HepG2 (cell line): ENCODE results near the gene RIN3. TPM values are rescaled to one million over a fixed set of nuclear protein-coding genes. Genes with fewer than 3 reads are reported as not detected.

Experiments used
- ATAC-seq: fragments of 200-7000 bp; cut with Tn5 transposase; 3 replicates; pipeline ENCODE4 v1.9.1; 2020; ENCODE audit warnings: mild to moderate bottlenecking, moderate library complexity
- BruUV-seq: library from RNA; stranded (reverse); fragments of 400-500 nt; replicated peaks from 2 replicates; lab custom pipeline; 2021; lab: Mats Ljungman, UMichigan
- CTCF ChIA-PET: fragments of 300-600 bp; formaldehyde crosslinking; extraction: SDS; loops from one replicate; lab custom pipeline; 2021; ENCODE audit warnings: low total read pairs, inconsistent platforms, low intra/inter-chr PET ratio; lab: Yijun Ruan, JAX
- POLR2A ChIA-PET: fragments of 350-600 bp; sonication (Branson Sonifier 250); formaldehyde crosslinking; loops from one replicate; lab custom pipeline; 2020; ENCODE audit warnings: antibody characterized with exemption, inconsistent platforms; lab: Yijun Ruan, JAX
- DNase-seq: peaks from one replicate; pipeline ENCODE4 v3.0.0-alpha.2; 2015; ENCODE audit warnings: low spot score
- FAIRE-seq: peaks from 3 replicates; lab custom pipeline; 2011; peaks lifted over from hg19 to GRCh38; lab: Jason Lieb, UNC
- H2AFZ ChIP-seq: one replicate; pipeline ENCODE4 v1.6.1; 2011; ENCODE audit warnings: low read length, inconsistent platforms
- H3K27ac ChIP-seq: fragments of 300-600 bp; 3 replicates; pipeline ENCODE4 v1.8.0; 2011; ENCODE audit warnings: mixed run types, mild to moderate bottlenecking, mixed read lengths, low read length, inconsistent platforms; ENCODE audit not compliant: insufficient read depth; ENCODE audit errors: extremely low read length
- H3K27me3 ChIP-seq, 2 experiments: fragments of 200-600 bp in 1 of 2; 2 replicates in 1 of 2; 3 replicates in 1 of 2; pipeline versions ENCODE4 v1.6.0 to v1.8.0; 2011; ENCODE audit warnings: low read length in 2 of 2, mild to moderate bottlenecking in 2 of 2, moderate library complexity in 2 of 2, inconsistent platforms in 1 of 2; ENCODE audit not compliant: insufficient read depth in 2 of 2, control insufficient read depth in 1 of 2
- H3K36me3 ChIP-seq, 2 experiments: fragments of 200-600 bp in 1 of 2; replicated peaks in 1 of 2; 2 replicates in 1 of 2; 3 replicates in 1 of 2; pipeline versions ENCODE4 v1.5.1 to v1.8.0; 2011; ENCODE audit warnings: low read length in 2 of 2, inconsistent platforms in 1 of 2; ENCODE audit not compliant: insufficient read depth in 2 of 2, control insufficient read depth in 1 of 2
- H3K4me1 ChIP-seq: 2 replicates; pipeline ENCODE4 v1.5.1; 2012; ENCODE audit warnings: low read length, inconsistent platforms; ENCODE audit not compliant: insufficient read depth
- H3K4me2 ChIP-seq: 2 replicates; pipeline ENCODE4 v1.6.0; 2011; ENCODE audit warnings: low read depth, low read length, inconsistent platforms
- H3K4me3 ChIP-seq, 3 experiments: fragments of 200-600 bp in 1 of 3; sonication (generic), shearing (Covaris generic) in 1 of 3; replicated peaks in 1 of 3; 2 replicates each; pipeline ENCODE4 v1.5.1; 2011 to 2016; ENCODE audit warnings: low read length in 3 of 3, inconsistent platforms in 2 of 3, low read depth in 2 of 3, mild to moderate bottlenecking in 2 of 3, control low read depth in 1 of 3, mixed read lengths in 1 of 3; ENCODE audit not compliant: insufficient read depth in 1 of 3
- H3K79me2 ChIP-seq: one replicate; pipeline ENCODE4 v1.6.1; 2011; ENCODE audit warnings: low read length, inconsistent platforms; ENCODE audit not compliant: insufficient read depth
- H3K9ac ChIP-seq: 2 replicates; pipeline ENCODE4 v1.6.0; 2011; ENCODE audit warnings: mild to moderate bottlenecking, low read depth, low read length, inconsistent platforms; ENCODE audit not compliant: insufficient read depth
- H3K9me3 ChIP-seq: 2 replicates; pipeline ENCODE4 v1.5.1; 2012; ENCODE audit warnings: mild to moderate bottlenecking, low read length
- H4K20me1 ChIP-seq: 2 replicates; pipeline ENCODE4 v1.6.0; 2011; ENCODE audit warnings: inconsistent platforms, mild to moderate bottlenecking, low read length, moderate library complexity; ENCODE audit not compliant: insufficient read depth
- CAMTA2 ChIP-seq: sonication (generic); formaldehyde crosslinking; IDR thresholded peaks from 2 replicates; pipeline ENCODE4 v1.4.0; 2020; ENCODE audit warnings: mild to moderate bottlenecking, missing genetic modification reagents, borderline replicate concordance
- ELF3 ChIP-seq: IDR thresholded peaks from 2 replicates; pipeline ENCODE4 v1.6.1; 2016; ENCODE audit warnings: missing genetic modification reagents, missing compliant biosample characterization
- HCFC1 ChIP-seq: fragments of 150-350 bp; IDR thresholded peaks from 2 replicates; pipeline ENCODE4 v1.6.1; 2014; ENCODE audit warnings: low read depth, low read length
- JUN ChIP-seq: sonication (generic); formaldehyde crosslinking; IDR thresholded peaks from 2 replicates; pipeline ENCODE4 v1.4.0; 2020; ENCODE audit warnings: mild to moderate bottlenecking, missing genetic modification reagents
- MAFG ChIP-seq: sonication (generic); formaldehyde crosslinking; IDR thresholded peaks from 2 replicates; pipeline ENCODE4 v1.5.1; 2020; ENCODE audit warnings: mild to moderate bottlenecking, missing genetic modification reagents
- MAZ ChIP-seq, 2 experiments: sonication (generic) in 1 of 2; formaldehyde crosslinking in 1 of 2; IDR thresholded peaks; 2 replicates each; pipeline versions ENCODE4 v1.5.0 to v1.6.1; 2012 to 2020; ENCODE audit warnings: low read depth in 2 of 2, mild to moderate bottlenecking in 2 of 2, borderline replicate concordance in 1 of 2, improper control_type of control experiment in 1 of 2, low read length in 1 of 2, missing genetic modification reagents in 1 of 2, moderate library complexity in 1 of 2
- NR2F2 ChIP-seq: IDR thresholded peaks from 2 replicates; pipeline ENCODE4 v1.6.1; 2012; ENCODE audit warnings: low read depth, inconsistent platforms, borderline replicate concordance
- ONECUT2 ChIP-seq: sonication (generic); formaldehyde crosslinking; IDR thresholded peaks from 2 replicates; pipeline ENCODE4 v1.4.0; 2020; ENCODE audit warnings: missing genetic modification reagents
- SMAD3 ChIP-seq: sonication (generic); formaldehyde crosslinking; IDR thresholded peaks from 2 replicates; pipeline ENCODE4 v1.4.0; 2020; ENCODE audit warnings: missing genetic modification reagents
- TSC22D2 ChIP-seq: sonication (generic); formaldehyde crosslinking; IDR thresholded peaks from 2 replicates; pipeline ENCODE4 v1.5.1; 2020; ENCODE audit warnings: missing genetic modification reagents, mild to moderate bottlenecking, borderline replicate concordance
- U2AF2 ChIP-seq: fragments of 200-400 bp; formaldehyde crosslinking; IDR thresholded peaks from 2 replicates; pipeline ENCODE4 v1.6.1; 2017; ENCODE audit warnings: low read depth, mild to moderate bottlenecking, low read length
- ZNF432 ChIP-seq: sonication (generic); formaldehyde crosslinking; IDR thresholded peaks from 2 replicates; pipeline ENCODE4 v1.5.0; 2020; ENCODE audit warnings: missing genetic modification reagents, mild to moderate bottlenecking, borderline replicate concordance
- ZNF510 ChIP-seq: sonication (generic); formaldehyde crosslinking; IDR thresholded peaks from 2 replicates; pipeline ENCODE4 v1.4.0; 2020; ENCODE audit warnings: low read depth, mild to moderate bottlenecking, missing genetic modification reagents
- ZNF616 ChIP-seq: sonication (generic); formaldehyde crosslinking; IDR thresholded peaks from 2 replicates; pipeline ENCODE4 v1.5.0; 2020; ENCODE audit warnings: low read depth, mild to moderate bottlenecking, missing genetic modification reagents
- ZNF652 ChIP-seq: IDR thresholded peaks from 2 replicates; pipeline ENCODE4 v1.6.1; 2016; ENCODE audit warnings: low read depth, borderline replicate concordance
- WGBS: methylation state at CpG from one replicate; pipeline ENCODE4 v1.1.6; 2017; ENCODE audit warnings: low lambda C conversion rate; 5-methylcytosine and 5-hydroxymethylcytosine counted together
- in situ Hi-C: cut with HindIII; loops from 2 replicates; pipeline ENCODE4 v1.10.0; 2017; ENCODE audit warnings: low pct_unique_long_range_greater_than_20kb; ENCODE audit not compliant: extremely low pct_ligation_motif_present
- intact Hi-C: fragments of 100-400 bp; cut with micrococcal nuclease; formaldehyde crosslinking; loops from one replicate; pipeline ENCODE4 v1.10.0; 2022; ENCODE audit not compliant: unreplicated experiment
- polyA plus RNA-seq, 8 experiments: library from polyadenylated mRNA; depleted of rRNA in 3 of 8; stranded (reverse) in 7 of 8; unstranded in 1 of 8; fragments of >200 nt; fragmentation: Illumina TruSeq in 4 of 8; extraction: Trizol in 4 of 8; gene quantifications; 2 replicates each; pipeline versions ENCODE4 v1.2.1 to v1.2.3, GENCODE V29; 2011 to 2016; ENCODE audit warnings: low read depth in 4 of 8, missing spikeins in 1 of 8, mixed read lengths in 1 of 8; ENCODE audit not compliant: insufficient read depth in 1 of 8
- total RNA-seq, 5 experiments: library from RNA; depleted of rRNA; stranded (reverse); fragments of >200 nt; fragmentation: Illumina TruSeq; extraction: Trizol; gene quantifications; 2 replicates each; pipeline ENCODE4 v1.2.3, GENCODE V29; 2016; ENCODE audit warnings: low read depth in 1 of 5
- TF ChIP-seq, protein P1 (sequence below): sonication (generic); formaldehyde crosslinking; IDR thresholded peaks from 2 replicates; pipeline ENCODE4; 2020; ENCODE audit warnings: missing genetic modification reagents, mild to moderate bottlenecking, borderline replicate concordance
- TF ChIP-seq, protein P2 (sequence below): sonication (generic); formaldehyde crosslinking; IDR thresholded peaks from 2 replicates; pipeline ENCODE4 v1.5.0; 2020; ENCODE audit warnings: missing genetic modification reagents

RIN3 gene
- total and polyA plus RNA-seq, 2 of the 13 experiments (the other 11 are each of a cell fraction or from before 2014, with no cell fraction given), result 2.3 to 3.6 TPM

DNA sequence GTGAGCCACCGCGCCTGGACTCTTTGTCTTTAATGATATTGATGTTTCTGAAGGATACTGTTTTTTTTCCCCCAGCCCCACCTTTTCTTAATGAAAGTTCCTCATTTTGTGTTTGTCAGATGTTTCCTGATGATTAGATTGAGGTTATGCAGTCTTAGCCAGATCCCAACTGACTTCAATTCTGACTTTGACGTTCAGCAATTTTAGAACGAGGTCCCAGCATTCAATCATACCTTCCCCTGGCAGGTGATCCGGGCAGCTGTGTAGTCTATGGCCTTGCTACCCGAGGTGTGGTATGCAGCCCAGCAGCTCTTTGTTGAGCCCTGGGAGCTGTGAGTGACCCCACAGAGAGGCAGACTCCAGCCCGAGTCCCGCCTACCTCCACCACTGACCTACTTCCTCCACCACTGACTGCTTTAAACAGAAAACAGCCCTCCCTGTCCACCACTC lies 152.1 kb downstream of the RIN3 start:
- FAIRE-seq, result no peak
- Histone ChIP-seq H3K4me1 (no peaks in the 10 kb centered on the region), H3K36me3 (peaks cover 1 to 6% of the 10 kb centered on the region in 2 experiments; a peak in 1 of 5 replicates), H4K20me1 (no peaks in the 10 kb centered on the region), H3K9me3 (no peaks in the 10 kb centered on the region), H3K4me3 (no peak overlapping the region), H3K27me3 (no peaks in the 10 kb centered on the region), H3K27ac (no peak overlapping the region), H3K4me2 (no peak overlapping the region), H3K9ac (no peak overlapping the region), H2AFZ (no peak overlapping the region), H3K79me2 (no peaks in the 10 kb centered on the region)
- TF ChIP-seq MAFG (CRISPR knock-in tag) (no peak), ONECUT2 (CRISPR knock-in tag) (no peak), MAZ (IDR thresholded peaks at IDR 0.05; ENCODE audit: borderline replicate concordance, low read depth, low read length) (no peak), MAZ (CRISPR knock-in tag; IDR thresholded peaks at IDR 0.05; ENCODE audit: low read depth) (no peak), HCFC1 (no peak), NR2F2 (no peak), TSC22D2 (CRISPR knock-in tag) (no peak), ZNF652 (CRISPR knock-in tag) (no peak), CAMTA2 (CRISPR knock-in tag) (no peak), SMAD3 (no peak)
- ChIA-PET CTCF (no interaction called here), POLR2A (interaction anchor here (0.7 kb wide), 1 partner anchor 11 kb away, joined by 3 read pairs; no protein-coding TSS in a partner anchor)
- intact Hi-C loops, result no loop called here
- 85% methylated on average over 8 of the region's 8 CpGs for WGBS
- ATAC-seq, result no peak
- no peak for DNase-seq
- in situ Hi-C loops, result no loop called here
- no TSS peak for BruUV-seq

DNA sequence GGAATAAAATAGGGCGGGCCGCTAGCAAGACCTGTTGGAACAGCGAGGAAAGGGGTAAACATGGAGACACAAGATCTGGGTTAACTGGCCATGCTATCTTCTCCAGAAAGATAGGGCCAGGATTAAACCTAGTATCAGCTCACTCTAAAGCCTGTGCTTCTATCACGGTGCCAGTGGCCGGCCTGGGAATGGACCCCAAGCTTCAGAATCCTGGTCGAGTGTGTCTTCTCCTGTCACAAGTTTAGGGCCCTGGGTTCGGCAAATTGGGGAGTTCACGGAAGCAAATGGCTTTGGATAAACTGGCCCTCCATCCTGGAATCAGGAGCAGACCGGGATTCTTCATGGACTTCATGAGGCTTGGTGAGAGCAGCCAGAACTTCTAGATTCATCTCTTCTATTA lies 152.7 kb downstream of the RIN3 start:
- ChIA-PET CTCF (no interaction called here), POLR2A (no interaction called here)
- FAIRE-seq, result no peak
- Histone ChIP-seq H3K27me3 (no peaks in the 10 kb centered on the region), H3K27ac (no peak overlapping the region)
- intact Hi-C loops, result no loop called here
- no peak for ATAC-seq
- WGBS, result 100% methylated on average over 6 of the region's 9 CpGs
- DNase-seq, result no peak
- no peak for TF ChIP-seq ELF3 (CRISPR knock-in tag)
- no peak for TF ChIP-seq U2AF2
- TF ChIP-seq ZNF510 (CRISPR knock-in tag), result no peak
- TF ChIP-seq, protein P1, sequence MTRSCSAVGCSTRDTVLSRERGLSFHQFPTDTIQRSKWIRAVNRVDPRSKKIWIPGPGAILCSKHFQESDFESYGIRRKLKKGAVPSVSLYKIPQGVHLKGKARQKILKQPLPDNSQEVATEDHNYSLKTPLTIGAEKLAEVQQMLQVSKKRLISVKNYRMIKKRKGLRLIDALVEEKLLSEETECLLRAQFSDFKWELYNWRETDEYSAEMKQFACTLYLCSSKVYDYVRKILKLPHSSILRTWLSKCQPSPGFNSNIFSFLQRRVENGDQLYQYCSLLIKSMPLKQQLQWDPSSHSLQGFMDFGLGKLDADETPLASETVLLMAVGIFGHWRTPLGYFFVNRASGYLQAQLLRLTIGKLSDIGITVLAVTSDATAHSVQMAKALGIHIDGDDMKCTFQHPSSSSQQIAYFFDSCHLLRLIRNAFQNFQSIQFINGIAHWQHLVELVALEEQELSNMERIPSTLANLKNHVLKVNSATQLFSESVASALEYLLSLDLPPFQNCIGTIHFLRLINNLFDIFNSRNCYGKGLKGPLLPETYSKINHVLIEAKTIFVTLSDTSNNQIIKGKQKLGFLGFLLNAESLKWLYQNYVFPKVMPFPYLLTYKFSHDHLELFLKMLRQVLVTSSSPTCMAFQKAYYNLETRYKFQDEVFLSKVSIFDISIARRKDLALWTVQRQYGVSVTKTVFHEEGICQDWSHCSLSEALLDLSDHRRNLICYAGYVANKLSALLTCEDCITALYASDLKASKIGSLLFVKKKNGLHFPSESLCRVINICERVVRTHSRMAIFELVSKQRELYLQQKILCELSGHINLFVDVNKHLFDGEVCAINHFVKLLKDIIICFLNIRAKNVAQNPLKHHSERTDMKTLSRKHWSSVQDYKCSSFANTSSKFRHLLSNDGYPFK, result no peak
- TF ChIP-seq ZNF432 (CRISPR knock-in tag), result no peak
- no peak for TF ChIP-seq ZNF616 (CRISPR knock-in tag)
- no peak for TF ChIP-seq JUN (CRISPR knock-in tag)
- TF ChIP-seq, protein P2, sequence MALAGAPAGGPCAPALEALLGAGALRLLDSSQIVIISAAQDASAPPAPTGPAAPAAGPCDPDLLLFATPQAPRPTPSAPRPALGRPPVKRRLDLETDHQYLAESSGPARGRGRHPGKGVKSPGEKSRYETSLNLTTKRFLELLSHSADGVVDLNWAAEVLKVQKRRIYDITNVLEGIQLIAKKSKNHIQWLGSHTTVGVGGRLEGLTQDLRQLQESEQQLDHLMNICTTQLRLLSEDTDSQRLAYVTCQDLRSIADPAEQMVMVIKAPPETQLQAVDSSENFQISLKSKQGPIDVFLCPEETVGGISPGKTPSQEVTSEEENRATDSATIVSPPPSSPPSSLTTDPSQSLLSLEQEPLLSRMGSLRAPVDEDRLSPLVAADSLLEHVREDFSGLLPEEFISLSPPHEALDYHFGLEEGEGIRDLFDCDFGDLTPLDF, result no peak
- TF ChIP-seq, all 625 proteins: peak for 0
- no peak overlapping the region for H3K4me2 ChIP-seq
- H3K79me2 ChIP-seq, result no peaks in the 10 kb centered on the region
- no peak overlapping the region for H3K4me3 ChIP-seq
- H3K4me1 ChIP-seq, result no peaks in the 10 kb centered on the region
- H3K9ac ChIP-seq, result no peak overlapping the region
- peaks cover 1 to 6% of the 10 kb centered on the region in 2 experiments; a peak in 1 of 5 replicates for H3K36me3 ChIP-seq
- in situ Hi-C loops, result no loop called here
- no peak overlapping the region for H2AFZ ChIP-seq
- no peaks in the 10 kb centered on the region for H4K20me1 ChIP-seq
- no TSS peak for BruUV-seq
- H3K9me3 ChIP-seq, result no peaks in the 10 kb centered on the region
